A673 (cell line): ENCODE results near the gene RABGAP1L.

Experiments
- CTCF ChIP-seq: fragments of 300-800, 200-600 bp; sonication (generic); conservative IDR thresholded peaks from 2 replicates; pipeline ENCODE4 v1.5.1; 2017; ENCODE audit warnings: low read depth, mild to moderate bottlenecking, antibody characterized with exemption, low read length, moderate library complexity, mixed read lengths
- EZH2 ChIP-seq: fragments of 200-600 bp; sonication (generic); IDR thresholded peaks from 2 replicates; pipeline ENCODE4 v1.6.1; 2017; ENCODE audit warnings: borderline replicate concordance, low read depth, mild to moderate bottlenecking, mixed read lengths, antibody characterized with exemption, low read length; ENCODE audit not compliant: poor library complexity, severe bottlenecking

- TF ChIP-seq CTCF (no peak), EZH2 (no peak)
Measured at GRCh38 chr1:174391716-174392115, 232.4 kb downstream of the RABGAP1L start.
